ELR (cell line): ENCODE data around the gene TKTL1.
"Not testable (repeated sequence)": the region's sequence is repeated elsewhere in the genome, so short reads cannot be mapped to it uniquely, and the experiment has no call there.

Experiments used
- DNase-seq: peaks from one replicate; pipeline ENCODE4 v3.0.0-alpha.2; 2015; ENCODE audit warnings: low read depth

The TKTL1 gene

DNA sequence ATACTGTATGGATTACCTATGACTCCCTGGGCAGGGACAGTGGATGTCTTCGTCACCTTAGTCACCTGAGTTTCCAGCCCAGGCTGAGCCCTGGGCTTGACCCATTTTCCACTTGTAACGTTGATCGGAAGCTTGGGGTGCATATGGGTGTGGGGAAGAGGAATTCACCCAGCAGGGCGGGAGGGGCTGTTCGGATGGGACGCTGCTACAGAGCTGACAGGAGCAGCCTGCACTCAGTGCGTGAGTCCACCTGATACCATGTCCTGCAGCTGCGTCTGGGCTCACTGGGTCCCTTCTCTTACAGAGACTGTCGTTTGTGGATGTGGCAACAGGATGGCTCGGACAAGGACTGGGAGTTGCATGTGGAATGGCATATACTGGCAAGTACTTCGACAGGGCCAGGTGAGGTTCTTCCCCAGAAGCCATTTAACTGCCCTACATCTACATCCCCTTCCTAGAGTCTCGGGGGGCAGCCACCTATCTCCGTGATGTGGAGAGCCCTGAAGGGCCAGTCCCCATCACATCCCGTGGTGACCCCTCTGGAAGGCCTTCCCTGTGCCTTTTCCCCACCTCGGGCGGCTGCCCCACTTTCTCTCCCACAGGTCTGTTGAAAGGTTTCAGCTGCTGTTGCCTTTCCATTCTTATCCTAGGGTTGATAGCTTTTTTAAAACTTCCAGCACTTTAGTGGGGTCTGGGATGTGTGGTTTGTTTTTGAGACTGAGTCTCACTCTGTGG is 13.6 kb downstream of the TKTL1 start:
- DNase-seq = no peak

DNA sequence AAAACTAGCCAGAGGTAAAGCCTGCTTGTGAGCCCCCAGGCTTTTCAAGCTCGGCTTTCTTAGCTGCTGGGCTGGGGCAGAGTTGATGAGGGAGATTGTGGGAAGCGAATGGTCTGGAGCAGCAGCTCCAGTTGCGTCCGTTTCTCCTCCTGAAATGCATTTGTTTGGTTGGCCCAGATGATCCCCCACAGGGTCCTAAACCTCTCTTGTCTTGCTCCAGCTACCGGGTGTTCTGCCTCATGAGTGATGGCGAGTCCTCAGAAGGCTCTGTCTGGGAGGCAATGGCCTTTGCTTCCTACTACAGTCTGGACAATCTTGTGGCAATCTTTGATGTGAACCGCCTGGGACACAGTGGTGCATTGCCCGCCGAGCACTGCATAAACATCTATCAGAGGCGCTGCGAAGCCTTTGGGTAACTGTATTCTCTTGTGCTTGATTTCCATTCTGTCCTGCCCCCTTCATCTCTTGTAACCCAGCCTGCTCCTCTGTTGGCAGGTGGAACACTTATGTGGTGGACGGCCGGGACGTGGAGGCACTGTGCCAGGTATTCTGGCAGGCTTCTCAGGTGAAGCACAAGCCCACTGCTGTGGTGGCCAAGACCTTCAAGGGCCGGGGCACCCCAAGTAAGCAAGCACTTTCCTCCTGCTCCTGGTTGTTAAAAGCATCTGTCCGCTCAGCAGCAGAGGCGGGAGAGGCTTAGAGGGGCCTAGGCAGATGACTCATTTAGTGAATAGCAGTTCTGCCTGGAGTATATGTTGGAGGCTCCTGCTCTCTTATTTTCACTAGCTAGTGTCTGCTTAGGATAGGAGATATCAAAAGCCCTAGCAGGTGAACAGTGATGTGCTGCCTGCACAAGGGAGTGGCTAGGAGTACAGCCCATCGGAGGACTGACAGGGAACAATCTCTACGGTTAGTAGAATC is 15.3 kb downstream of the TKTL1 start:
- DNase-seq = peak; percentile 34

DNA sequence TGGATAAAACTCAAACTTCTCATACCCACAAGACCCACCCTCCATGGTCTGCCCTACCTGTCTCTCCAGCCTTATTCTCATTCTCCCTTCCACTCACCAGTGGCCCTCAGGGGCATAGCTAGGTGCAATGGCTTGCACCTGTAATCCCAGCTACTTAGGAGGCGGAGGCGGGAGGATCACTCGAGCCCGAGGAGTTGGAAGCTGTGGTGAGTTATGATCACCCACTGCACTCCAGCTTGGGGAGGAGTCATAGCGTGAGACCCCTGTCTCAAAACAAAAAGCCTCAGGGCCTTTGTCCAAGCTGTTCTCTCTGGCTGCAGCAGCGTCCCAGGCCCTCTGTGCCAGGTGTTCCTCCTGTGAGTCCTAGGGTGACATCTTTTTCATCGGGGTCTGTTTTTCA is 16.5 kb downstream of the TKTL1 start:
- DNase-seq = no peak

DNA sequence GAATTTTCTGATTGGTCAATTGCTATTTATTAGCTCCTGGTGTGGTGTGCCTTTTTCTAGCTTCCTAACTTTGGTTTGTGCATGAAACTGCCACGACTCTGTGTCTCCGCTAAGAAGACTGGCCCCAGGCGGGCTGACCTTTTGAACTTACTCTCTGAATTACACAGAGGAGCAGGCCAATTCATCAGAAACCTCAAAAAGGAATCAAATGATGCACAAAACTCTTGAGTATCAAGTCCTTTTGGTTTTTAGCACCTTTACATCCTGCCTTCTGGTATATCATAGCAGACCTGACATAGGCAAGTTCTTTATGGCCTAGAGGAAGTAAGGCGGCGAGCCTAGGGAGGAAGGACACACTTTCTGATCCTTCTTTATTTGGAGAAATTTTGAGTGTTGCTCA is 17.6 kb downstream of the TKTL1 start:
- DNase-seq = no peak

- no peak for DNase-seq
These were observed 19.8 kb downstream of the TKTL1 start for GRCh38 chrX:154315416-154315815.

- DNase-seq = peak; percentile 56
These were observed 21.9 kb downstream of the TKTL1 start for GRCh38 chrX:154317391-154317995.

GRCh38 chrX:154320406-154320805 is 24.8 kb downstream of the TKTL1 start:
- DNase-seq = no peak

- no peak for DNase-seq
These were observed 25.6 kb downstream of the TKTL1 start for GRCh38 chrX:154321152-154321551.

DNA sequence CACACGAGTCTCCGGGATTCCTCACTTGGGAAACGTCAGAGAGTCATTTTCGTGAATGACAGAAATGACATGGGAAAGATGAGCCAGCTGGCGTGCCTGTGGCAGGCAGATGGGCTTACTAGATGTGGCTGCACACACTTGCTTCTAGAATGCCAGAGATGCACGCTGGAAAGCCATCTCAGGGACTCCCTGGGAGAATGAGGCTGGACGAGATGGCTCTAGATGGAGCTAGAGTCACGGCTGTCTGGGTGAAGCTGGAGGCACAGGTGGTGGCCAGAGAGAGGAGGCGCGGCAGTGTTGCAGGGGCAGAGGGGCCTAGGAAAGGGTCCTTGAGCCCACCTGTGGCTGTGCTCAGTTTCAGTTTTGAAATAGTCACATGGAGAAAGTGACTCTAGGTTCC is 26.0 kb downstream of the TKTL1 start:
- DNase-seq = no peak

GRCh38 chrX:154322890-154323289 is 27.3 kb downstream of the TKTL1 start:
- no peak for DNase-seq

DNA sequence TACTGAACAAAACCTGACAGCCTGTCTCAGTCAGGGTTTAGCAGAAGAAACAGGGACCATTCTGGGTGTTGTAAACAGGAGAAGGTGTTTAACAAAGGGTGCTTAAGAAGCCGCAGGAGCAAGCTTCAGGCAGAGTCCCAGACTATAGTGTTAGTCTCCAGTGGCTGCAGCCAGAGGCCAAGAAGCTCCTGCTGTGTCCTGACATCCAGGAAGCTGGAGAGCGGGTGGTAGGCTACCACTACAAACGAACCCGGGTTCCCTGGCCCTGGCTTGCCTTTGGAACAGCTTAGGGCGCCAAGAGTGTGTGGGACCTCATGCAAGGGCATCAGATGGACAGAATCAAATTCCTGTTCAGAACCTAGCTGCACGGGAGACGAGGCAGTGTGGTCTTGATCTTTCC is 27.9 kb downstream of the TKTL1 start:
- DNase-seq = no peak

GRCh38 chrX:154325541-154325940 is 29.9 kb downstream of the TKTL1 start:
- no peak for DNase-seq

GRCh38 chrX:154327038-154327820 is 31.6 kb downstream of the TKTL1 start:
- DNase-seq = no peak

DNA sequence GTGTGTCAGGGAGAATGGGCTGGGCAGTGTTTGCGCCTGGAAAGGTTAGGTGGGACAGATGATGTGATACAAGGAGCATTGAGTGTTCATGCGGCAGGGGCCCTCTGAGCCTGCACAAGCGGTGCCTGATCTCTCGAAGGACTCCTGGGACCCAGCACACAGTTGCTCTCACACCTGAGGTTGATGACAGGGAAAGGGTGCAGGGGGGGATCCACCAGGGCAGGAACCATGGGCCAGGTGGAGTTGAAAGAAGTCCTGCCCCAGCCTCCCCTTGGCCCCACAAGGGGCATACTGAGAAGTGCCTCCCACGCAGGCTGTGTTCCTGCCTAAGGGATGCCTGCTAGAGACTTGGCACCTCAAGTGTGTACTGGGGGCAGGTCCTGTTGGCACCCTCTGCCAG is 33.1 kb downstream of the TKTL1 start:
- DNase-seq = no peak

GRCh38 chrX:154329294-154329693 is 33.7 kb downstream of the TKTL1 start:
- DNase-seq = no peak

DNA sequence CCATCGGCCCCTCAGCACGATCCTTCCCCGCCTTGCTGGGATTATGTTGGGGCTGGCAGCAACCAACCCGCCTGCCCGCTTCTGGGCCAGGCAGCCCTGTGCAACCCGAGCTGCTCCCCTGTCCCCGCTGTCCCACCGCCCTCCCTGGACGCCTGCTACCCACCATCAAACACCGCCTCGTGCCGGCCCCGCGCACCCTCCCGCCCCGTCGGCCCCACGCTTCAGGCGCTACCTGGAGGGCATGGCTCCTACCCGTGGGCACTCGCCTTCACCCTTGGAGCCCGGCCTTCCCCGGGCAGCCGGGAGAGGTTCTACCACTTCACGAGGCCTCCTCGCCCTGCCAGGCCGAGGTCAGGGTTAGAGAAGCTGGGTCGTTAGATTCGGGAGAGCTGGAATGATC is 37.0 kb downstream of the TKTL1 start:
- DNase-seq = no peak

- DNase-seq = no peak
These were observed 37.5 kb downstream of the TKTL1 start for GRCh38 chrX:154333116-154333515.

DNA sequence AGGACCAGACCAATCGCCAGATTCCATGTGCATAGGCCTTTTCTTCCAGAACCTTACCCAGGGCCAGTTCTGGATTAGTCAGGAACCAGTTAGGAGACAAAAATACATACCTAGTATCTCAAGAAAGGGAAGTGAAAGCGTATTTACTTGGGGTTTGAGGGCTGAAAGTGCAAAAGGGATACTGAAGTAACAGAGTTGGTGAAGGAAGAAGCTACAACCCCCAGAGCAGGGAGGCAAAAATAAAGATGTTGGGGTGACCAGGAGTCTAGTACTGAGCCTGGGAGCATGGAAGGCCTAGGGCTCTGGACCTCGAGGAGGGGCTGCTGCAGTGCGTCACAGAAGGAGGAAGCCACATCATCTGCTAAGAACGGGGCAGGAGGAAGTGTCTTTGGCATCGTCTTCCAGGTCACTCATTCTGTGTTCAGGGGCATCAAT is 38.3 kb downstream of the TKTL1 start:
- DNase-seq = peak; percentile 32

GRCh38 chrX:154334496-154334895 is 38.9 kb downstream of the TKTL1 start:
- DNase-seq = no peak

DNA sequence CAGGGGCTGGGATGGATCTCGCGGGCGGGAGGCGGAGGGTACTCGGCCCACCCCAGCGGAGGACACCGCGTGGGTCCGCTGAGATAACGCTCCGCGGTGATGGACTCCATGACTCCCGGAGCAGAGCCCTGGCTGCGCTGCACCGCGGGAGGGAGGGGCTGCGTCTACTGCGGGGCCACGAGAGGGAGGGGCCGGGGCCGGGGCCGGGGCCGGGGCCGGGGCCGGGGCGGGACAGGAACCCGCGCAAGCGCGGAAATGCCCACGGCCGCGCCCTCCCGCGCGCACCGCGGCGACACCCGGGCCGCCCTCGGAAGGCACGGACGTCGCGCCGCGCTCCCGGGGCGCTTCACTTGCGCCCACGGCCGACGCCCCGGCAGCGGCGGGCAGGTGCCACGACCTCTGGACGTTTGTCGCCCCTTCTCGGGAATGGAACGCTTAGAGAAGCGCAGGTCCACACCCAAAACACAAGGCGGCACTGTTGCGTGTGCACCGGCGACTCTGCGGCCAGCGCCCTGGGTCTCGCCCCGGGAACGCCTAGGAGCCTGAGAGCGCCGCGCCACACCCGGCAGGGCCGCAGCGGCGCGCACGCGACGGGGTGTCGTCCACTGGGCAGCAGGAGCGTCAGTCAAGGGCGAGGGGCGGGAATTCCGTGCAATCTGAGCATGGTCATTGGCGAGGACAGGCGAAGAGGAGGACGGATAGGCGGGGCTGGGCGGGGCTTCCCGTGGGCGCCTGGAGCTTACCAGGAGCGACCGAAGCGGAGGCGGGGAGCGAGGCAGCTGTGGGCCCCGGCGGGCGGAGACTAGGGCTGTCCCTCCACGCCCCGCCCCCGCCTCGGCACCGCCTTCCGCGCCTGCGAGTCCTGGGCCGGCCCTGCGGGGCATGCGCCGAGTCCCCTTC is 46.1 kb downstream of the TKTL1 start:
- not testable (repeated sequence) for DNase-seq

DNA sequence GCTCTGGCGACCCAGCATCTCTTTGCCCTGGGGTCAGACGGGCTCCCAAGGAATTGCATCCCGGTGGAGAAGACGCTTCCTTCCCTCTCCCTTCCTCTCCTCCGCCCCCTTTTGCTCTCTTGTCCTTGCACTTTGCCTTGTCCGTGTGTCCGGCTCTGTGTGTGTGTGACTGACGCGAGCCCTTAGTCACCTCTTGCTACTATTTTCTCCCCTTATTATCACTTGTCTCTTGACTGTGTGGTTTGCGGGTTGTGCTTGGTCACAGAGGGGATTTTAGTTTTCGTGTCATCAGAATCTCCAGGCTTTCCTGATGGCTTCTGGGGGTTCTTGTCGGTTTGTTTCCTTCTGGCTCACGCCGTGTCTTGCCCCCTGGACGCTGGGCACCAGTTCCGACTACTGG is 47.5 kb downstream of the TKTL1 start:
- DNase-seq = not testable (repeated sequence)
